ENCODE measurements around the gene FAM72A.
"Not testable (repeated sequence)": the region's sequence is repeated elsewhere in the genome, so short reads cannot be mapped to it uniquely, and the experiment has no call there.

Gene FAM72A

DNA sequence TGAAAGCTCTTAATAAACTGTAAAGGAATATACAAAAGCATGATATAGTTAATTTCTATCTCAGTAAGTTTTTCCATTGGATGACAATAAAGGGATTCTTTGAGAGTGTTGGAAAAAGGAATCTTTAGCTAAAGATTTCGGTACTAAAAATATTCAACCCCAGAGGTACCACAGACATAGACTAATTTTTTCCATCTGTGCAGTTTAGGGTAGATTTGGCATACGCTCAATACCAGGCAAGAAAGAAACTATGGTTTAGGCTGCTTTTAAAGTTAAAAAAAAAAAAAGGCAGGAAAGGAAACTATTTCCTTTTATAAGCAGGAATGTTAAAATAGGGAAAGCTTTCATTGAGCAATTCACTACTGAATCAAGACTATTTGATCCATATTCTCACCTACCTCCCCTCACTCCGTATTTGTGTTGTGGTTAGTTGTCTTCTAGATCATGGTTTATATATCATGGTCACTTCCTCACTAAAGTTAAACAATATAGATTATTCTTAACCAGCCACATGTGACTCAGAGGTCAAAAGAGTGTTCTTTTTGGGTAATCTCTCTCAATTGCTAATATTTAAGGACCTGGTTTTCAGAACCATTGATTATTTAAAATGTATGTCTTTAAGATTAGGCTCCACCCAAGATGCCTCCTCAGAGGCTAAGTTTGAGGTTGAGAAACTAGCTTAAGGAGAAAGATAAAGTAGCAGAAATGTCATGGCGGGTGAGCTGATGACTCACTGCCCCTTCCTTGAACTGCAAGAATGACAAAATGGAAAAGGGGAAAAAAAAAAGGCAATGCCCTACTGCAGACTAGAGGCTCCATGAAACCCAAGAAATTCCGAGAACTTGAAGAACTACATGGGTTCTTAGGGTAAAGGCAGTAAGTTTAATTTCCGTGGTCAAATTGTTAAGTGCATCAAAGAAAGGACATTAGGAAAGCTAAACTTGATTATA lies 20.0 kb downstream of the FAM72A start:
- not testable (repeated sequence) for H3K4me3 Mint-ChIP-seq; H3K27me3 Mint-ChIP-seq; H3K9me3 Mint-ChIP-seq; H3K36me3 Mint-ChIP-seq (ENCODE audit: low read depth)
- Mint-ChIP-seq H3K27ac (peak overlapping the region; percentile 52), H3K4me1 (ENCODE audit: low read depth) (peaks cover 13% of the 10 kb centered on the region)

DNA sequence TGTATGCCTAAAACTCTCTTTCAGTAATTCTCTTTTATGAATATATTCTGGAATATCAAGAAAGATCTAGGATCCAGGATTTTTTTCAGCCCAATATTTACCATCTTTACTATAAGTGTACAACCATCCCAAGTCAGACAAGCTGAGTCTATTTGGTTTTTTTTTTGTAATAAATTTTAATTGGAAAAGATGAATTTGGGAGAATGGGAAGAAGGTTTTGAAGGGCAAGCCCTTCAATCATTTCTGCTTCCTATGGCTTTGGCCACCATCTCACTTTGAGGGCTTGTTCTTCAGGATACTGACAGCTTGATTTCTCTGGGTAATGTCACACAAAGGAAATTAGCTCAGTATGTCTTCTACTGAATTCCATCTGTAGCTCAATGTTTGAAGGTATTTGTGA lies 23.0 kb downstream of the FAM72A start:
- not testable (repeated sequence) for H3K4me3 Mint-ChIP-seq; H3K36me3 Mint-ChIP-seq (ENCODE audit: low read depth); H3K9me3 Mint-ChIP-seq; H3K27ac Mint-ChIP-seq; H3K27me3 Mint-ChIP-seq; H3K4me1 Mint-ChIP-seq (ENCODE audit: low read depth)

DNA sequence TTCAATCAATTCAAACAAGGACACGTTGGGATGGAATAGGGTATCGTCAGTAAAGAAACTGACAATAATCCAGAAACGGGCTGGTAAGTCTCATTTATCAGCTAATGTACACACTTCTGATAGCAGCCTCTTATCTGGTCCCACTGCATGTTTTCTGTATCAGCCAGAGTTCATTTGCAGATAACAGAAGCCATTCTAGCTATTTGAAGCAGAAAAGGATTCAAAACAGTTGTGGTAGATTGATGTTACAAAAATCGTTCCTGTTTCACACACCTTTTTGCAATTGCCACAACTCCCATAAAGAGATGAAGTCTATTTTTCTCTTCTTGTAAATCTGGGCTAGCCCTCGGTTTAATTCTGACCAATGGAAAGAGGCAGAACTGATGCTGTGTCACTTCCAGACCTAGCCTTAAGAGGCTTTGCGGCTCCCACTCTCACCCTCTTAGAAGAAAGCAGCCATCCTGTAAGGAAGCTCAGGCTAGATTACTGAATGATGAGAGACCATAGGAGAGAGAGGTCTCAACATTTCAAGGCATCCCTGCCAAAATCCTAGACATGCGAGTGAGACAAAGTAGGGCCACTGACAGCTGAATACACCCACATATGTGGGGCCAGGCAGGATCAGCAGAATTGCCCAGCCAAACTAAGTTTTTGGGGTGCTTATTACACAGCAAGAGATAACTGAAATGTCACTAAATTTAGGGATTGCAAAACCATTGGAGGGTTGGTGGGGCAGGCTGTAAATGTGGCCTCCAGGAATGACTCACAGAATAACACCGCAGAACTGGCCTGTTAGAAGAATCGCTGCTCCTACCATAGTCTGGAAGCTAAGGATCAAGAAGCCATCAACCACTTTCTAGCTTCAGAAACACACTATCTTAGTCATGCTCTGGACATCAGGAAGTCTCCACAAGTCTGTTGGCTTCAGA lies 24.3 kb downstream of the FAM72A start:
- H3K4me3 Mint-ChIP-seq; H3K36me3 Mint-ChIP-seq (ENCODE audit: low read depth); H3K27ac Mint-ChIP-seq; H3K27me3 Mint-ChIP-seq; H3K9me3 Mint-ChIP-seq; H3K4me1 Mint-ChIP-seq (ENCODE audit: low read depth): not testable (repeated sequence)

DNA sequence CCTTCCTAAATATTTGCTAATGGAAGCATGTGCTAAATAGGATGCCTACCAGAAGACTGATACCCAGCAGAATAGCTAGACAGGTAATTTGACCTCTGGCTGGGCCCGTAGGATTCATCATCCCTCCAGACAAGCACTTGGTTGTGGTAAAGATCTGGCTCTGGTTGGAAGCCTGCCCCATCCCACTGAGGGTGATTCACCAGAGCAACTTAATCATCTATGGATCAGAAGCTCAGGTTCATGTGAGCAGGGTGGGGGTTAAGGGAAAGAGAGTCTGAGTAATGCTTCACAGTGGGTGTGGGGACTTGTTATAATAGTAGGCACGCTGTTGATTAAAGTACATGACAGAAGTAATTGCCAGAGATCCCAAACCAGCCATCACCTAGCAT lies 26.5 kb downstream of the FAM72A start:
- H3K27ac Mint-ChIP-seq; H3K4me1 Mint-ChIP-seq (ENCODE audit: low read depth); H3K36me3 Mint-ChIP-seq (ENCODE audit: low read depth); H3K9me3 Mint-ChIP-seq; H3K4me3 Mint-ChIP-seq; H3K27me3 Mint-ChIP-seq: not testable (repeated sequence)

GRCh38 chr1:206175459-206176113 lies 27.1 kb downstream of the FAM72A start:
- not testable (repeated sequence) for H3K4me1 Mint-ChIP-seq (ENCODE audit: low read depth); H3K36me3 Mint-ChIP-seq (ENCODE audit: low read depth); H3K4me3 Mint-ChIP-seq; H3K9me3 Mint-ChIP-seq; H3K27me3 Mint-ChIP-seq; H3K27ac Mint-ChIP-seq

DNA sequence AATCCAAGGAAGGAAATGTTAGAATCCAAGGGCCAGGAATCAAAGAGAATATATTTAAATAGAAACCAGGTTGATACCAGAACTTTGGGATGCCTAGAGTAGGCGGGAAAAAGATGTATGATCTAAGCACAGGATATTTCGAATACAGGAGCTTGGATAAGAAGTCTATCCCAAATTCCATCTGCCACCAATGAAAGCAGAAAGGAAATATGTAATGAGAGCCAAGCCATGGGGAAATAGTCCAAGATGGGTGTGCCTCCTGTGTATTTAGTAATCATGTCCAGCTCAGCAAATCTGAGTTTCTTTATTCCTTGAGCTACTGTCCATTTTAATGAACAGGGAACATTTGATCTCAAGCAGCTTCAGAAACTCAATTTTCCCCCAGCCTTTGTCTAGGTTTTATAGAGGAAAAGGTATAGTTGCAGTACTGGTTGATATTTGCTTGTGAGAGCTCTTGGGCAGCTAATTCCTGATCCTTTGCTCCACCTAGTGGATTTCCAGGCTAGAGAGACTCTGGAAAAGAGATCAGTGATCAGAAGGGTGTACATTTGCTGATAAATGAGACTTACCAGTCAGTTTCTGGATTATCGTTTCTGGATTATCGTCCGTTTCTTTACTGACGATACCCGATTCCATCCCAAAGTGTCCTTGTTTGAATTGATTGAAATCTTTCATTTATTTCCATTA lies 28.3 kb downstream of the FAM72A start:
- not testable (repeated sequence) for H3K36me3 Mint-ChIP-seq (ENCODE audit: low read depth); H3K4me1 Mint-ChIP-seq (ENCODE audit: low read depth); H3K27me3 Mint-ChIP-seq; H3K9me3 Mint-ChIP-seq; H3K4me3 Mint-ChIP-seq; H3K27ac Mint-ChIP-seq

DNA sequence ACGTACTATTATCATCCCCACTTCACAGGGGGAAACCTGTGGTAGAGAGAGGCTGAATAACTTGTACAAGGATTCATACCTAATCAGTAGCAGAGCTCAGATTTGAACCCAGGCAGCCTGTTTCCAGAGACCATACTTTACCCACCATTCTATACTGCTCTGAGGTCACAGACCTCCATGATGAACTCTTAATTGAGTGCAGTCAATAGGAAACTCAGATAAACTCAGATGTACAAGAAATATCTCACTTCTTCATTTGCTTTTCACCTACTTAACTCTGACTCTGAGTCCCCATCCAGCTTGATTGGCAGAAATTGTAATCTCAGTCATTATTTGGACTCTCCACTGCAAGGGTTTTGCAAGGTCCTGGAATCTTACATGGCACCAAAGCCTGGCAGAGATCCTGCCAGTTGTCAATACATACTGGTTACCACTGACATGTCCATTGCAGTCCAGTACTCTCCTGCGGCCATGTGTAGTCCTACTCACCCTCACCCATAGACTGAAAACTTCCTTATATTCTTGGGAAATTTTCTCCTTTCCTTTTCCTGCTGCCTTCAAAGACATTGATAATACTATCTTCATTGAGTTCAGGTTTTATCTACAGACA lies 29.4 kb downstream of the FAM72A start:
- not testable (repeated sequence) for H3K27me3 Mint-ChIP-seq; H3K4me3 Mint-ChIP-seq; H3K9me3 Mint-ChIP-seq; H3K36me3 Mint-ChIP-seq (ENCODE audit: low read depth); H3K27ac Mint-ChIP-seq; H3K4me1 Mint-ChIP-seq (ENCODE audit: low read depth)

DNA sequence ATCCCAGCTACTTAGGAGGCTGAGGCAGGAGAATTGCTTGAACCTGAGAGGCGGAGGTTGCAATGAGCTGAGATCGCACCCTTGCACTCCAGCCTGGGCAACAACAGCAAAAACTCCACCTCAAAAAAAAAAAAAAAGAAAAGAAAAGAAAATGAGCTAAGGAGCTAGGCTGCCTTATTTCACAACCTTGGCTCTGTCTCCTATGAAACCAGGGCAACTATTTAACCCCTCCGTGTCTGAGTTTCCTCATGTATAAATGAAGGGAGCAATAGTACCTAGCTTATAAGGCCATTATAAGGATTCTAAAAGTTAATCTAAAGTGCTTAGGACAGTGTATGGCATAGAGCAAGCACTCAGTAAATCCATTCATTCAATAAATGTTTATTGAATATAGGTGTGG lies 32.8 kb downstream of the FAM72A start:
- not testable (repeated sequence) for H3K9me3 Mint-ChIP-seq; H3K36me3 Mint-ChIP-seq (ENCODE audit: low read depth)

GRCh38 chr1:206167350-206168029 lies 35.1 kb downstream of the FAM72A start:
- H3K27me3 Mint-ChIP-seq; H3K4me3 Mint-ChIP-seq; H3K9me3 Mint-ChIP-seq; H3K4me1 Mint-ChIP-seq (ENCODE audit: low read depth); H3K27ac Mint-ChIP-seq; H3K36me3 Mint-ChIP-seq (ENCODE audit: low read depth): not testable (repeated sequence)

More for the DNA sequence above, 32.8 kb downstream of the FAM72A start:
- H3K27me3 Mint-ChIP-seq; H3K4me1 Mint-ChIP-seq (ENCODE audit: low read depth); H3K4me3 Mint-ChIP-seq; H3K27ac Mint-ChIP-seq: not testable (repeated sequence)

- H3K9me3 Mint-ChIP-seq, result no peaks in the 10 kb centered on the region
- H3K27me3 Mint-ChIP-seq, result peaks cover 20% of the 10 kb centered on the region
Measured at GRCh38 chr1:206145771-206146290, 56.8 kb downstream of the FAM72A start.

GRCh38 chr1:206144605-206145004 lies 58.0 kb downstream of the FAM72A start:
- H3K27ac Mint-ChIP-seq, result no peak overlapping the region
- peaks cover 32% of the 10 kb centered on the region for H3K27me3 Mint-ChIP-seq
- no peaks in the 10 kb centered on the region for H3K36me3 Mint-ChIP-seq (ENCODE audit: low read depth)
- H3K4me1 Mint-ChIP-seq (ENCODE audit: low read depth), result peaks cover 11% of the 10 kb centered on the region
- no peaks in the 10 kb centered on the region for H3K9me3 Mint-ChIP-seq
- no peak overlapping the region for H3K4me3 Mint-ChIP-seq

More at GRCh38 chr1:206145771-206146290, 56.8 kb downstream of the FAM72A start:
- H3K36me3 Mint-ChIP-seq (ENCODE audit: low read depth), result no peaks in the 10 kb centered on the region
- H3K27ac Mint-ChIP-seq, result no peak overlapping the region
- peaks cover 11% of the 10 kb centered on the region for H3K4me1 Mint-ChIP-seq (ENCODE audit: low read depth)
- no peak overlapping the region for H3K4me3 Mint-ChIP-seq

DNA sequence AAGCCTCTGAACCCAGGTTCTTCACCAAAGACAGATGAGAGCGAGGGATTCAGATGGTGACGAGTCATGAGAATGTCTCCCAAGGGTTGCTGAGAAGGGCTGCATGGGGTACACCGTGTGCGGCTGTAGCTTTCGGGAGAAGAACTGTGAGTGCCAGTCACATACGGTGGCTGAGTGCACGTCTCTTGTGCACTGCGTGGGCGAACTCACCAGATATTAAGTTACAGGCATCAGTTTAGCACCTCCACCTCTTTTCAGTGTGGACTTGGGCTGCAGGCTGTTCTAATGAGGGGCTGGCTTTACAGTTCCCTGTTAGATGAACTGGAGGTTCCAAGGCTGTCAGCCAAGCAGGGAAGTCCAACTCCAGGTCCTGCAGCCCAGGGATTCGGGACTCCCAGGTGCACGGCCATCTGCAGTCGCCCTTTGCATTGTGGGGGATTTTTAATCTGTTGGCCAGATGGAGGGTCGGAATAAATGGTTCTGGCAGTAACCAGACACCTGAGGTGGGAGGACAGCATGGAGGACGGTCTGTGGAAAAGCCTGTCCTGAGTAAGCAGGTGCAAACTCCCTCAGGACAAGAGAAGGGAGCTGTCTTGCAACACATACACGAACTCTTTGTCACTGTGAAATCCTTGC lies 59.0 kb downstream of the FAM72A start:
- Mint-ChIP-seq H3K27me3 (peaks cover 36% of the 10 kb centered on the region), H3K9me3 (no peaks in the 10 kb centered on the region), H3K4me1 (ENCODE audit: low read depth) (peaks cover 11% of the 10 kb centered on the region), H3K4me3 (no peak overlapping the region), H3K36me3 (ENCODE audit: low read depth) (no peaks in the 10 kb centered on the region), H3K27ac (no peak overlapping the region)

- Mint-ChIP-seq H3K9me3 (no peaks in the 10 kb centered on the region), H3K4me3 (no peak overlapping the region), H3K27me3 (peaks cover 36% of the 10 kb centered on the region), H3K27ac (no peak overlapping the region), H3K36me3 (ENCODE audit: low read depth) (no peaks in the 10 kb centered on the region), H3K4me1 (ENCODE audit: low read depth) (peaks cover 11% of the 10 kb centered on the region)
Measured at GRCh38 chr1:206142770-206143169, 59.9 kb downstream of the FAM72A start.
